Inflammatory macrophage (primary cell): ENCODE measurements around the gene STK33.

Source experiments
- DNase-seq, 2 donors: peaks; one replicate each; pipeline ENCODE4 v3.0.0-alpha.2; 2020 to 2022
- total RNA-seq, 18 experiments: gene quantifications; one replicate each; lab custom pipeline; 2026; ENCODE audit warnings: mixed read lengths in 6 of 18, inconsistent platforms in 2 of 18; lab: John Stamatoyannopoulos, UW

The STK33 gene
- total RNA-seq: 0 to 0.39 (median 0.09) reads per million in 18 experiments

DNA sequence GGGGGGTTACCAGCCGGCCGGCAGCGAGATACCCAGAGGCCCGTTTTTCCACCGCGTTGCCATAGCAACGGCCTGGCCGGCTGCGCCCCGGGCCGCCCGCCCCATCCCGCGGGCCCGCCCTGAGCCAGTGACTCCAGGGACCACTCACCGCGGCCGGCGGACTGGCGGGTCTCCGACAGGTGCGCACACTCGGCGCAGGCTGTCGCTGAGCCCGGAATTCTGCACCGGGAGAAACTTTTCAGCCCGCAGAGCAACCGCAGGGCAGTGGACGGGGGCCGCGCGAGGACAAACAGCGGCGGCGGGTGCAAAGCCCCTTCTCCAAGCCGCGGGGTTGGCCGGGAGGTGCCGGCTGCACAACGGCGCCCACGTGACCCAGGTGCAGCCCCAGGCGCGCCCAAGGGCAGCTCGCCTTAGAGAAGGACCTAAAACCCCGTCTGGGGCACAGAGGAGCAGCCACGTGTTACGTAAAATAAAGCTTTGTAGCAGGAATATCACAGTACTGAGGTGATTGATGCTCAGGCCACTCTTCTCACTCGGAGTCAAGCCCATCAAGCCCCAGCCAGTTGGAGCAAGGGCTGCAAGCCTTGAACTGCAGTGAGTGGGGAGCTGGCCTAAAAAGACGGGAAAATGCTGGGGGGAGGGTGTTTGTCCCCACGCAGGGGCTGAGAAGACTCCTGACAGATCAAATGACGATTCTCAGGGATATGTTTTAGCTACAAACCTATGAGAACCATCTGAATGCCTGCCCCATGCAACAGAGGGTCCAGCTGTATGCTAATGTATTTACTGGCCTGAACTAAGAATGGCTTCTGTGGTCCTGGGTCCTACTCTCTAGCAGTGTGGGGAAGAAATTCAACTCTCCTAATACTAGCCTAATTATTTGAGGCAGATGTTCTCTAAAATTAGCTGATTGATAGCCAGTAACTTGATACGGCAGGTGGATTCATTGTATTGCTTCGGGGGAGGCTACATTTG lies at the start of gene STK33:
Gene STK33 (minus strand): TSS at position 294 of the 975 bp plus-strand sequence. CDS start 119,323 bp downstream, outside the sequence.
- no peak for DNase-seq

DNA sequence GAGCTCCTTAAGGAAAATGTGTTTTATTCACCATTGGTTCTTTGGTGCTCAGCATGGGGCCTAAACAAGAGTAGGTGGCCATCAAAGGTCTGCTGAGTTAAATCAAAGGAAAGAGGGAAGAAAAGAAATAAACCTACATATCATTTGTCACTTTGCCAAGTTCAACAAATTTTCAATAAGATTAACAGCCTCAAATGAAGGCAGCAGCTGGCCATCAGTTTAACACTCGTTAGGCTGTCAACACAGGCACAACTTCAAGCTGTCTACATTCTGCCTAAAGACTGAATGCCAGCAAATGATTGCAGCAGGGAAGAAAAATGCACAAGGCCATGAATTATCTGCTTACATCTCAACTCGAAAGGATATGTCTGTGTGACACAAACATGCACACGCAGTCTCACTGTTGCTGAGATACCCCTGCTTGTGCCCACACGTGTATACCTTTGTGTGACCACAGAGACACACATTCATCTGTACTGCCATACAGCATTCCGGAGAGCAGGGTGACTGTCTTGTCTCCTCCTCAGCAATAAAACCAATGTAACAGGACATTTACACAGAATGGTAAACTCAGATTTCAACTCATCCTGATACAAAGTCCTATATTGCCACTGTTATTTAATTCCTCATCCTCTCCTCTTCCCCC lies 48.3 kb upstream of the STK33 start:
- no peak for DNase-seq

DNA sequence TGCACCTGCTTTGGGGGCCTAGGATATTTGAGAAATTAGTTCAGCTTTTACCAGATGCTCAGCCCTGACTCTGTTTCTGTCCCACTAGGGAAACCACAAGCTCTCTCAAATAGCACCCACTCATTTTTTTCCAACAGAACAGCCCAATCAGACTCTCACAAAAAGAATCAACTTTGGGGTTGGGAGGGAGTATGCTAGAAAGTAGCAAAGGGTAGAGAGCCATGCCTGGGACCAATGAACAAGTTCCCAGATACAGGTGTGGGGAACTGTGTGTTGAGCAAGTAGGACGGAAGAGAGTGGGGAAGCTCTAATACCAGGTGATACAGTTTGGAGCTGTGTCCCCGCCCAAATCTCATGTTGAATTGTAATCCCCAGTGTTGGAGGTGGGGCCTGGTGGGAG lies 47.3 kb upstream of the STK33 start:
- DNase-seq: no peak

DNA sequence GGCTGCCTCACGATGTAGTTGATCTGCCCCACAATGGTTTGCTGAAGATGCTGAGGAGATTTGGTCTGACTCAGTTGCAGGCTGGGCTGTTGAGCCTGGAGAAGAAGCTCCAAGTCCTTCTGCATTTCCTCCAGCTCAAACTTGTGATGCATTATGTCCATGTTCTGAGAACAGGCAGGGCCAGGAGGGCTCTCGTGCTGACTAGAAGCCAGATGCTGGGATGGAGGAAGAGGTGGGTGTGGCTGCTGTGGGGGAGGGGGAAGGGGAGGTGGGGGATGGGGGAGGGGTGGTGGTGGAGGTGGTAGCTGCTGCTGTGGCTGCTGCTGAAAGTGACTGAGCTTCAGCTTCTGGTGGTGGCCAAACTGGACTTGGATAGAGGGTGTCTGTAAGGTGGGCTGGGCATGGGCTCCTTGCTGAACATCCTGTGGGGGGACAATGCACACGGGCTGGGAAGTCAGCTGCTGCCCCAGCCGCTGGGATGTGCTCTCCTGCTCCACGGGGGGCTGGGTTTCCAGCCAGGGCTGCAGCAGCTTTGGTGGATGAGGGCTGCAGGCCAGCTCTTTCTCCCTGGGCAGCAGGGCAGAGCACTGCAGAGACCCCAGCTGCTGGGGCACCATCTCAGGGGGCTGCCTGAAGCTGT lies 46.4 kb upstream of the STK33 start:
- DNase-seq: no peak

DNA sequence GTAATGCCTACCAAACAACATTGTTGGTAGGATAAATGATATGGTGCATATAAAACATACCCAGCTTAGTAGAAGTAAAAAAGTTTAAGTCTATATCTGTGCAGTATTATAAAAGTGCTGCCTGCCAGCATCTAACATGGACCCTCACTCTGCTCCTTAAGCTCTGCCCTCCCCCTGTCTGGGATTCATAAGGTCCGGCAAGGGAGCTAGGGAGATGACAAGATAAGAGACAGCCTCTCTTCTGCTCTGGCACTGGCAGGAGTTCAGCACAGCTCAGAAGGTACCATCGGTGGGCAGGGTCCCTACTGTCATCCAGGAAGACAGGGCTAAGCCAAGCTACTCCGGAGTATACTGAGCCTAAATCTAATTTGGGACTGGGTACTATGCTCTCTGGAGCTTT lies 45.6 kb upstream of the STK33 start:
- DNase-seq: no peak

DNA sequence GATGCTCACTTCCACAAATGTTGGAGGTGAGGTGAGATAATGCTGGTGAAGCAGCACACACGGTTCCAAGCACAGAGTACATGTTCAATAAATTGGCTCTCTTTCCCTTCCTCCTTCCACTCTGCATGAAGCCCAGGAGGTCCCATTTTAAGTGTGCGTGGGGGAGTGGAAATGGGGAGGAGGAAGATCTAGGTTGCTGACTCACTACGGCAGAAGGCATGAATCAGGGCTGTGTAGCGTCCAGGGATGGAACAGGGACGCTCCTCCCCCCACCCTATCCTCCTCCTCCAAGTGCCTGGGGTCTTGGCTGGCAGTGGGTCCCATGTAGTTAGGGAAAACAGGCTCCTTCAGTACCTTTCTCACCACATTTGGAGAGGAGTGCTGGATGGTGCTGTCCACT lies 44.3 kb upstream of the STK33 start:
- no peak for DNase-seq

DNA sequence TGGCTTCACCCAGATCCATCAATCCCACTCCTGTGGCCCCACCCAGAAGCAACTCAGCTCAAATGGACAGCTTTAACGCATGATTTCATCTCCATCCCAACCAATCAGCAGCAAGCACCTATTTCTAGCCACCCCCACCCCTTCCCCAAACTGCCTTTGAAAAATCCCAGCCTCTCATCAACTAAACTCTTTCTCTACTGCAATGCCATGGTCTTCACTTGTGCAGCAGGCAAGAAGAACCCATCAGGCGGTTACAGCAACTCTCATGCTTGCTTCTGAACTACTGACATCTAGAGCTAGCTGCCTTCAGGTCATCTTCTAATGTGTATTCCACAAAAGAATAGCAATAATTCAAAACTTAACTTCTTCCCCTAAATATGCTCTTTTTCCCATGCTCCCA lies 42.1 kb upstream of the STK33 start:
- DNase-seq: no peak

DNA sequence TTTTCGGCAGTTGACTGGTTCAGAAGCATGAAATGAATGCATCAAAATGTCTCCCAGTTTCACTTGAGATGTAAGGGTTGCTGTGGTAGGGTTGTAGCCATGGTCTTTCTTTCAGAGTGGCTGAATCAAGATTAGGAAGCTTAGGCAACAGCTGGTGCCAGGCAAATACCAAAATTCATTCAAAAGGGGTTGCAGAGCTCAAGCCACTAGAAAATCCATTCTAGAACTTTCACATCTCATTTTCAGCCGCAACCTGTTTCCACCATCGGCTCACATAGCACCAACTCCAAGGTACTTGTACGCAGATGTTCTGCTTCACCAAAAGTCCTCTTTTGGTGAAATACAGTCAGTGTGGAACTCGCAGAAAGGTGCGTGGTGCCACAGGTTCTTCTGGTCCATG lies 40.5 kb upstream of the STK33 start:
- DNase-seq: no peak

DNA sequence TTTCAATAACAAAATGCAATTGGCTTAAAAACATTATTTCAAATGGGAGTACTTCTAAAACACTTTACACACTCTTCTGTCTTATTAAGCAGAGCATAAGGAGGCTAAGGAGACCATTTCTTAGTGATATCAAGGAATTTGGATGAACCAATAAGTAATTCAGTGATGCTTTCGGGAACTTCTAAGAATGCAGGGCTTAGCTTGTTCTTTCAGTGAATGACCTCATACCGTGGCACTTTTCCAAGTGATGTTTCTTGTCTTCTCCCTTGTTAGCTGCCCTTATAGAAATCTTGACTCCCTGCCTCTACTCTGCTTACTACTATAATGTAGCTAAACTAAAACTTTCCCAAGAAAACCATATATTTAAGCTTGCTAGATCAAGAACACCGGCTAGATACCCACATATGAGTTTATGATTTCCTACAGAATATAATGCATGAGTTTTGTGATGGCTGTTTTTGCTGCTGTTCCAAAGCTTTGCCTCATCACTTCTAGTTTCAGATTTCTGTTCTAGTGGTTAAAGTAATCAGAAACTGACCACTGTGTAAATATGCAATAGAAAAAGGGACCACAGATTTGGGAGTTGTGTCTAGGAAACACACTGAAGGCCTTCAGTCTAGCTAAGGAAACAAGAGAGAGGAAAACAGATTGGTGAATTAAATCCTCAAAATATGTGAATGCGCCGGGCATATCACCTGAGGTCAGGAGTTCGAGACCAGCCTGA lies 37.5 kb upstream of the STK33 start:
- no peak for DNase-seq

DNA sequence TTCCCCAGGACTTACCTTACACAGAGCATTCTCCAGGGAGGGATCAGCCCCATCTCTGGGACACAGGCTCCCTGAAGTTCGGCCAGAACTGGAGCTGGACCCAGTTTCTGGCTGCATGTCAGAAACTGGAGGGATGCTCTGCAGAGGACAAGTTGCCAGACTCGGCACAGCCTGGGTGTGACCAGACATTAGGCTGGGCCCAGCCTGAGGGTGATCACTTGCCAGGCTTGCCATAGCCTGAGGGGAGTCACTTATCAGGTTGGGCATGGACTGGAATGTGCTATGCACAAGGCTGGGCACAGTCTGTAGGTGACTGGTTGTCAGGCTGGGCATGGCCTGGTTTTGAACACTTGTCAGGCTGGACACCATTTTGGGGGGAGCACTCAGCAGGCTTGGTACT lies 30.7 kb upstream of the STK33 start:
- DNase-seq: no peak

DNA sequence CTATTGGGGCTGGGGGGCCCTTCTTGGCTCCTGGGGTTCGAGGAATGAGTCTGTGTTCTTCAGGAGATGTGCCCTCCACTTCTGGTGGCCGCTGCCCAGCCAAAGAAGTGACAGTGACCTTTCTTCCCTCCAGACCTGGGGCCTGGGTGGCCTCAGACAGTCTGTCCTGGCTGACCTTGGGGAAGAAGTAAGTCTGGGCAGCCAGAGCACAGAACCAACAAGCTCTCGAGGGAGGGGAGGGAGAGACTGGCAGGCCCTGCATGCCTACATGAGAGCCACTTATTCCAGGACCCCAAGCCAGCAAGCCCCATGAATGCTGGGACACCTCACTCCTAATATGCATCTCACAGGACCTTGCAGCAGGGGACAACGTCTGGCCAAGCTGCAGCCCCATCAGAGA lies 27.1 kb upstream of the STK33 start:
- DNase-seq: no peak

DNA sequence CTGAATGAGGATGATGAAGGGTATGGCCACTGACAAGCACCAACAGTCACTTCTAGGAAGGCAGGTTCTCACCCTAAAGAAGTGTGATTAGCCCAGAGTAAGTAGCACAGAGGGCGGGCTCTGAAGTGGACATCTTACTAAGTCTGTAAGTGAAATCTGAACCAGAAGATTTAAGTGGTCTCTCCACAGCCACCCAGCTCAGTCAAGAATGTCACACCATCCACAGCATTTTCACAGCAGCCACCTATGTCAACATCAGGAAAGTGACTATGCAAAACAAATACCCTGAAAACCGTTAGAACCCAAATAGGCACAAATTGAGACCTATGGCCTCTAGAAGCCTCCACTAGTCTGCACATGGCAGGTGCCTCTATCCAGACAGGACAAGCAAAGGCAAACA lies 23.0 kb upstream of the STK33 start:
- DNase-seq: no peak

DNA sequence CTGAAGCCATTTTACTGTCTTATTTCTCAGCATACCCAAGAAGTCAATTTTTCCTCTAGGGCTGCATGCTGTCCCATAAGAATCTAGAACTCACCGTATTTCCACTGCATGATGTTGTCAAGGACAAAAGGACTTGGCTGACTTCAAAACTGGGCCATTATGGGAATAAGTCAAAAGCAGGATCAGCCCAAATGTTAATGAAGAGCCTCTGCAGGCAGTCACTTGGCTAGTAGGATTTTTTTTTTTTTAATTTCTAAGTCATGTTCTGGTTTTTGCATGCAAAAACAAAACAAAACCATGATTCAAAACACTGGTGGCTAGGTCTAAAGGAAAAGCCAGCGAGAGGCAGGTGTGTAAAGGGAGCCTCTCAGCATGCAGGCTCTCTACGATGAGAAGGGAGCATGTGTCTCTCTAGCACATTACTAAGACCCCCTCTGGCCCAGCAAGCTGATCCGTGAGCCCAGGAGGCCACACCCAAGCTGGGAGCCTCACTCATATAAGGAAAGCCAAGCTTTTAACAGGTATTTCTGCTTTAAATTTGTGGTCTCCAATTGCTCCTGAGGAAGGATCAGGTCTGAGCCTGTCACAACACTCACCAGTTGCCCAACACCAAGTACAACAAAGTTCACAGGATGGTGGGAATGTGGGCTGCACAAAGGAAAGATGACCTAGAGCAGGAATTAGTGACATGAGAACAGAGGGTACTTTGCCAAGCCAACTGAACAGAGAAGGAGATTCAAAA lies 21.4 kb upstream of the STK33 start:
- no peak for DNase-seq

DNA sequence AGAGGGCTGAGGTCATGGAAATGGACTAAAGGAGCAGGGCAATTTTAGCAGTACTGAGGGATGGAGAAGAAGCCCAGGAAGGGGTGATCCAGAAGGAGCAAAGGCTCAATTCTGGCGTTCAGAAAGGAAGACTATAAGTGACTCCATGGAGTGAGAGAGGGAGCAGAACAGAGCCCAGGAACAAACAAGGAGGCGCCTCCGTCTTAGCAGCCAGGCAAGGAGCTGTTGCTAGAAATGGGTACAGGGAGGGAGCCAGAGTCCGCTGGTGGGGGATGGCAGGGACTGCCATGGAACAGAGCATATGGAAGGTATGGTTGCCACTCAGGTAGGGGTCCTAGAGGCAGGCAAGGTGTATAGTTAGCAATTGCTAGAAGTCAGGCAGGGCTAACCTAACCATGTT lies 20.5 kb upstream of the STK33 start:
- DNase-seq: no peak

DNA sequence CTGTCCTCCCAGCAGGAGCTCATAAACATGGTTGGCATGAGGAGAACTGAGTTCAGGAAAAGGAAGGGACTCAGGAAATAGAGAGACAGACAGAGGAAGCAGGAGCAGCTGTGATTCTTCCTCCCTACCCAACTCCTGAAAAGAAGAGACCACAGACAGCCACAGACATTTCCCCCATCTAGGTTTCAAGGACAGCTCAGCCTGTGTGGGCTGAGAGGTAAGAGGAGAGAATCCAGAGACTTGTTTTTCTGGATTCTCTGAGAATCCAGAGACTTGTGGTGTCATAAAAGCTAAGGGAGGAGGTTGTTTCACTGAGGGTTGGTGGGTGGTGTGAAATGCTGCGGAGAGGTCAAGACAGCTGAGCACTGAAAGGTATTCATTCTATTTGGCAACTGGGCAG lies 19.0 kb upstream of the STK33 start:
- DNase-seq: no peak

DNA sequence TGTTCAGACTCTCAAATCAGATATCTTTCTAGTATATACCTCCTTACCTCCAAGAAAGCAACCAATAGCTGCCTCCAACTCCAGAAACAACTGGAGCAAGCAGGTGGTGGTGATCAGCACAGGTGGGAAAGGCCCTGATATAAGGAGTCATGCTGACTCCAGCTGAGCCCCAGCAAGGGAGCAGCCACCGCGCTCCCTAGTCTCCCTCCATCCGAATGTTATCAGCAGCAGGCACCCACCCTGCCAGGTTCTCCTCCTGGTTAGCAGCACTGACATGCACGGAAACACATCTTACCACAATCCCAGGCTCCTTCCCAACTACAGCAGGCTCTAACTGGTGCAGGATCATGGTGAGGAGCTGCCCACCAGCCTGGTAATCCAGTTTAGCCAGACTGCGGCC lies 18.5 kb upstream of the STK33 start:
- DNase-seq: no peak

DNA sequence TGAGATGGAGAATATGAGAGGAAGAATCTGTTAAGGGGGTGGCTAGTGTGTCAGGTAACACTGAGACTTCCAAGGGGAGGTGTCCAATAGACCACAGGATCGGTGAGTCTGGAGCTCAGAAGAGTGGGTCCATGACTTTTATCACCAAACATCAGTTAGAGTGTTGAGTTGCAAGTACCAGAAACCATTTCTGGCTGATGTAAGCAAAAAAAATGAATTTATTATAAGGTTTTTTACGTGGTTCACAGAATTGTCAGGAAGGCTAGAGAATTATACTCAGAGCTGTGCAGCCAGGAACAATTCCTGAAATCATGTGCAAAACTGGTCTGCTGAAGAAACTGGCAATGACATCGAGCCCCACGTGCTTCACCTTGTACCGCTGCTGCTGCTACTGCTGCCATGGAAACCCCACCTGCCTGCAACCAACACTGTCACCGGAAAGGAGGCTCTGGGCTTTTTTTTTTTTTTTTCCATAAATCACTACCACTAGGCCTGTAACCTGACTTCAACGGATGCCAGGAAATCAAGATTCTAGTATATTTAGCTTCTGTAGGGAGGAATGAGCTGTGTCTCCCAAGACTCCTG lies 16.6 kb upstream of the STK33 start:
- no peak for DNase-seq

DNA sequence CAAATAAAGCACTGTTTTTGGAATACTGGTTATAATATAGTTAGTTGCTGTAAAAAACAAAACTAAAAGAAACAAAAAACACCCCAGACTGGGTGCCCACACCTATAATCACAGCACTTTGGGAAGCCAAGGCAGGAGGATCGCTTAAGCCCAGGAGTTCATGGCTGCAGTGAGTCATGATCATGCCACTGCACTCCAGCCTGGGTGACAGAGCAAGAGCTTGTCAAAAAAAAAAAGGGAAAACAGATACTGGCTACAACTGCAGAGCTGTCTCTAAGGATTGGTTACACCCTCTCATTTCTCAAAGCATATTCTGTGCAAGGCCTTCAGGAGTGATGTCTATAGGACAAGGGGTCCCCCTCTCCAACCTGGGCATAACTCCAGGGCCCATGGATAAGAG lies 14.6 kb upstream of the STK33 start:
- DNase-seq: peak; percentile 34 to 57

DNA sequence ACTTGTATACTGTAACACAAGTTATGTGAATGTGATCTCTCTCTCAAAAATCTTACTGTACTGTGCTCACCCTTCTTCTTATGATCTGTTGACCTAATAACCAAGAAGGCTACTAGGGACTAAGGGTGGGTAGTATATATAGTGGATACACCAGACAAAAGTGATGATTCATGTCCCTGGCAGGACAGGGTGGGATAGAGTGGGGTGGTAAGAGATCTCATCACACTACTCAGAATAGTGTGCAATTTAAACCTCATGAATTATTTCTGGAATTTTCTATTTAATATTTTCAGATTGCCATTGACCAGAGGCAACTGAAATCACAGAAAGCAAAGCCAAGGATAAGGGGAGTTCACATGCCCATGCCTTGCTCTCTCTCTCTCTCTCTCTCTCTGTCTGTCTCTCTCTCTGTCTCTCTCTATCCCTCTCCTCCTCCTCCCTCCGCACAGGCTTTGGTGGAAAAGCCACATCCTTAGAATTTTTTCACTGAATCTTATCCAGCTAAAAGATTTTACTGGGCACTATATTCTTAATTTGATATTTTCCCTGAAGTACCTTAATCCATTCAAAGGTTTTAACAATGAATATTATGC lies 12.0 kb upstream of the STK33 start:
- DNase-seq: no peak

DNA sequence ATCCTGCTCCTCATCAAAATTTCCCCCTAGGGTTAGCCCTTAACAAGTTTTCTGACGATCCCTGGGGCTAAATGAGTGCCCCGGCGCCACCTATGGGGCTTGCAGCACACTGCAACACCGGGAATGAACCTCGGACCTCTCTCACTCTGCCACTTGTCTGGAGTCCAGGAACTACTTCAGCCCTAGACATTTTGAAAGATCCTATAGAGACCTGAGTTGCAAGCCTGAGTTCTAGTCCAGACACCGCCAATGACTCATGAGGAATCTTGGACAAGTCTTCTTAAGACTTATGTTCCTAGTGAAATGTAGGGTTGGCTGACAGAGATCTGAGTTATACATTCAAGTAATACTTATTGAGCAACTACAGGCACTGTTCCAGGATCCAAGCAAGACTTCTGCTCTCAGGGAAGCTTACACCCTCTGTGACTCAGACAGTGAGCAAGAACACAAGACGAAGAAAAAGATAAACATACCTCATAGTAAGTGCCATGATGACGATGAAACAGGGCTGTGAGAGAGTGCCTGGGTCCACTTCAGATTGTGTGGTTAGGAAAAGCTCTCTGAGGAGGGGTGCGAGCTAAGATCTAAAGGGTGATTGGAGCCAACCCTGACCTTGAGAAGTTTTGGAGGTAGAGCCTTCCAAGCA lies 10.2 kb upstream of the STK33 start:
- DNase-seq: peak; percentile 74 to 83

DNA sequence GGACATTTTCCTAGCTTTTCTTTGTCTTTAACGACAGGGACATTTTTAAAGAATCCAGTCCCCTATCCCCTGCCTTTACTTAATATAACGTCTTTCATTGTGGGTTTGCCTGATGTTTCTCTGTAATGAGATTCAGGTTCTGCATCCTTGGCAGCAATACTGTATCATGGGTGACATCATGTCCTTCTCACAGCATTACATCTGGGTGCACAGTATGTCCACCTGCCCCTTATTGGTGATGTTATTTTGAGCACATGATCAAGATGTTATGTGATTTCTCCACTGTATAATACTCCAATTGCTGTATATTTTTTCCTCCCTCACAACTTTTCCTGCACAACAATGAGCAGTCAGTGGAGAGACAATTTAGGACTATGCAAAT lies 9.7 kb upstream of the STK33 start:
- DNase-seq: no peak
